COLO668 (cell line): ENCODE data around the gene LRP1.
A peak's percentile ranks its signal among the peaks of the same experiment; 100 is the strongest.

Experiments
- DNase-seq: peaks from one replicate; lab custom pipeline; 2025; ENCODE audit not compliant: unreplicated experiment; lab: John Stamatoyannopoulos, UW

LRP1 gene

DNA sequence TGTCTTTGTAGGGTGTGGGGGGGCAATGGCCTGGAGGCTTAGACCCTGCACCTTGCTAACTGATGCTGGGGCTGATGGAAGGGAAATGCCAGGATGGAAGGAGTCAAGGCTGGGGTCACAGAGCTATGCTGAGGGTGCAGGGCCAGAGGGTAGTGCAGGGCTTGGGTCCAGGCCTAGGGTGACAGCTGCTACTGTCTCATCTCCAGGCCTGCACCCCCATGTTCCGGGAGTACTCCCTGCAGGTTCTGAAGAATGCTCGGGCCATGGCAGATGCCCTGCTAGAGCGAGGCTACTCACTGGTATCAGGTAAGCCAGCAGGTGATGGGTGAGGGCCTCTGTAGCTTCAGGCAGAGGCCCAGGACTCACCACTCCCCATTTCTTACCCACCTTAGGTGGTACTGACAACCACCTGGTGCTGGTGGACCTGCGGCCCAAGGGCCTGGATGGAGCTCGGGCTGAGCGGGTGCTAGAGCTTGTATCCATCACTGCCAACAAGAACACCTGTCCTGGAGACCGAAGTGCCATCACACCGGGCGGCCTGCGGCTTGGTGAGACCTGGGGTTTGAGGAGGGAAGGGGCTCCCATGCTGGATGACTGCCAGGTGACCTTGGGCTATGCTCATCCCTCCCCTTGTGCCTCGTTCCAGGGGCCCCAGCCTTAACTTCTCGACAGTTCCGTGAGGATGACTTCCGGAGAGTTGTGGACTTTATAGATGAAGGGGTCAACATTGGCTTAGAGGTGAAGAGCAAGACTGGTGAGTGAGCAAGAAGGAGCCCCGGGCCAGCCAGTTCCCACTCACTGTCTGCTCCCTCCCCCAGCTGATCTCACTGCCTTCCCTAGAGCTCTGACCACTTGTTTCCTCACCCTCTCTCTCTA, 105.3 kb downstream of the LRP1 start:
- no peak for DNase-seq

DNA sequence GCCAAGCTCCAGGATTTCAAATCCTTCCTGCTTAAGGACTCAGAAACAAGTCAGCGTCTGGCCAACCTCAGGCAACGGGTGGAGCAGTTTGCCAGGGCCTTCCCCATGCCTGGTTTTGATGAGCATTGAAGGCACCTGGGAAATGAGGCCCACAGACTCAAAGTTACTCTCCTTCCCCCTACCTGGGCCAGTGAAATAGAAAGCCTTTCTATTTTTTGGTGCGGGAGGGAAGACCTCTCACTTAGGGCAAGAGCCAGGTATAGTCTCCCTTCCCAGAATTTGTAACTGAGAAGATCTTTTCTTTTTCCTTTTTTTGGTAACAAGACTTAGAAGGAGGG, 105.9 kb downstream of the LRP1 start:
- no peak for DNase-seq

DNA sequence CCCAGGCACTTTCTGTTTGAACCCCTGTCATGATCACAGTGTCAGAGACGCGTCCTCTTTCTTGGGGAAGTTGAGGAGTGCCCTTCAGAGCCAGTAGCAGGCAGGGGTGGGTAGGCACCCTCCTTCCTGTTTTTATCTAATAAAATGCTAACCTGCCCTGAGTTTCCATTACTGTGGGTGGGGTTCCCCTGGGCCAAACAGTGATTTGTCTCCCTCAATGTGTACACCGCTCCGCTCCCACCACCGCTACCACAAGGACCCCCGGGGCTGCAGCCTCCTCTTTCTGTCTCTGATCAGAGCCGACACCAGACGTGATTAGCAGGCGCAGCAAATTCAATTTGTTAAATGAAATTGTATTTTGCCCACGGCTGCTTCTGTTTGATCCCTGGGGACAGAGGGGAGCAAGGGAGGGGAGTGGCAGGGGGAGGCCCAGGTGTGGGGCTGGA, 106.3 kb downstream of the LRP1 start:
- DNase-seq, result no peak

DNA sequence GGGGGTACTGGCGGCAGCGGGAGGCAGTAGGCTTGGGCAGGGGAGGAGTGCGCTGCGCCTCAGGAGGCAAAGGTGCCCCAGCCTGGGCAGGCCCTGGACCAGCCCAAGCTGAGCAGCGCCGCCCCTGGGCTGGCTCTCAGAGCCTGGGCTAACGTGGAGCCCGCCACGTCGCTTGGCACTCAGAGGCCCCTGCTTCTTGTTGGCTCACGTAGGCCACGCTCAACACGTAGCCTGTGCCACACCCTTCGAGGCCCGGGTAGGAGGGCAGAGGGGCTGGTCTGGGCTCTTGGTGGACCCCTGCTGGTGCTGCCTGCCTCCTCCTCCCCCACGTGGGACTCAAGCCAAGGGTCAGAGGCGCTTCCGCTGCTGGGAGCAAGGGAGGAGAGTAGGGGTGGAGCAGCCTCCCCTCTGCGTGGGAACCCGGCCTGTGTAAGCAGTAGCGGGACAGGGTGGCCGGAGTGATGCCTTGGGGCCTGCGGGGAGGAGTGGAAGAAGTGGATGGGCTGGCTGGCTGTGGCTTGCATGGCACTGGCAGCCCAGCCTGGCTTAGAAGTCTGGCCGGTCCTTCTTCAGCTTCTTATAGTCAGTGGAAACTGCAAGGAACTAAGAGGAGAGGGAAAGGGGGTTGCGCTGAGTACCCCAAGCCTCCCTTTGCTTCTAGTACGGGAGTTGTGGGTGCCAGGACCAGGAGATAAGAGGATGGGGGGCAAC, 106.9 kb downstream of the LRP1 start:
- DNase-seq, result no peak

DNA sequence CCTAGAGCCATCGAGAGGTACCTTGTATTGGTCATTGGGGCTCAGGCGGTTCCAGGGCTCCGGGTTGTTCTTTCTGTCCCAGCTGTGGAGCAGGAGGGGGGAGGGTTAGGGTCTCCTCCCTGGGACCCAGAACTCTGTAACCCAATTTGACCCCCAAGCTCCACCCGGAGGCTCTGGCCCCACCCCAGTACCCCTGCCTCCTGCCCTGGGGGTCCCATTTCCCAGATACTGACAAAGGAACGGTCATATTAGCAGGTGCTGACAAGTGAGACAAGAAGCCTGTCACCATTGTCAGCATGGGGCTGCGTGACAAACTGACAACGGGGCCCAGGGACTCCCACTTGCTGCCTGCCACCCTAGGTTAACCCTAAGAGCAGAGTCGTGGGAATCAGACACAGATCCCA, 107.4 kb downstream of the LRP1 start:
- DNase-seq, result no peak

DNA sequence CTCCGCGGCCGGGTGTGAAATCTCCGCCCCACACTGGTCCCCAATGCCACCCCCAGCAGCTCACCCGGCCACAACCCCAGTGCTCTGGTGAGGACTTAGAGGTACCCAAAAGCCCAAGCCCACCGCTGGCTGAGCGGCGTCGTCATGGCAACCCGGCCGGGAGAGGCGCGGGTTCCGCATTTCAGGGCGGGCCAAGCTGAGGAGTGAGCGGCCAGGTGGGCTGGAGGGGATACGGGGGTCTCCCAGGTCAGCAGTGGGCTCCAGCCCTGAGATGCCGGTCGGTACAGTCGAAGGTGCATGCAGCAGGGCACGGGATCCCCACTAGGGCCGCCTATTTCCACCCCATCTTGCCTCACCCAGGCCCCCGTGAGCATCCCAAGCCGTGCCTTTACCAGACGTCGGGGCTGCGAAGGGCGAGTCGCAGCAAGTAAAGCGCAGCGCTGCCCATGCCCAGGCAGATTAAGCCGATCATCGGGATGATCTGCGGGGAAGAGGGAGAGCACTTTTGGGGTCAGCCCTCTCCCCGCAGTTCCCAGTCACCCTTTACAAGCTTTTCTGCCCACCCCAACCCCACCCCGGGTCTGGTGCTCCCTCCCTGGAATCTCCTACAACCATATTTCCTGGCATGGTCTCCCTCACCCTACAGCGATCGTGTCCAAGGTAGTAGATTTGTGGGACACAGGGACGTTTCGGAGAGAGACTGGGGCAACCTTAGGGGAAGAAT, 108.1 kb downstream of the LRP1 start:
- no peak for DNase-seq

DNA sequence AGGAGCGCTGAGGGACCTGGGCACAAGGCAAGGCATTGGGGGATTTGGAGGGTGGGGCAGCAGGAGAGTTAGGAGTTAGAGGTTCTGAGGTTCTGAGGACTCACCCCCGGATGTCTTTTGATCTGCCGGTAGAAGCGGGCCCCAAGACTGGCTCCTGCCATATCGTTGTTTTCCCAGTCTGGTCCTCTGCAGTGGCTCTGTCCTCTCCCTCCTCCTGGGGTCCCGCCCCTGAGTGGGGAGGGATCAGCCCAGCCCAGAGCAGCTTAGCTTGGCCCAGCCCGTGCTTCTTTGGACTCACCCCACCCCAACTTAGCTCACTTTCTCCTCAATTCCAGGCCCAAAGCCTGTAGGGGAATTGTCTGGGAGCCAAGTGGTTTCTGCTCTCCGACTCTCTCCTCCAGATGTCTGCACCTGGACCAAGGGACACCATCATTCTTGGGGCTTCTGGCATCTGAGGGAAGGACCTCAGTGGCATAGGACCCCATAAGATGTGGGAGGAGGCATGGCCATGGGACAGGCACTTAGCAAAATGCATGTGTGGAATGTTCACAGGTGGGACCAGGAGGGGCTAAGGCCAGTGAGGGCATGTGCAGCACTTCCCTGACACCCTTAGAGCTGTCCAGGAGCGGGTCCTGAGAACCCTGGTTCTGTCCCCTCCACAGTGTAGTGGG, 108.8 kb downstream of the LRP1 start:
- no peak for DNase-seq

DNA sequence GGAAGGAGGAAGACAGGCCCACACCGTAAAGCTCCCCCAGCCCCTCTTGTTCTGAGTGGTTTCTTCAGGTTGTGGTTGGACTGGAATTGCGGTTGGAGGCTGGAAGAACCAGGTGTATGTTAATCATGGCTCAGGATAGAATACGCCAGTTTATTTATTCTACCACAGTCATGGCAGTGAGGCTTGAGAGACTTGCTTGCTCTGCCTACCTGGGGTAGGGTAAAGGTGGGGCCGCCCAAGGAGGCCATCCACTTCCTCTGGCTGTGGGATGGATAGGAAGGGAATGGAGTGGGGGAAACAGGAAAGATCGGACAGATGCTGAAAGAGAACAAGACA, 109.3 kb downstream of the LRP1 start:
- DNase-seq, result peak; percentile 36

DNA sequence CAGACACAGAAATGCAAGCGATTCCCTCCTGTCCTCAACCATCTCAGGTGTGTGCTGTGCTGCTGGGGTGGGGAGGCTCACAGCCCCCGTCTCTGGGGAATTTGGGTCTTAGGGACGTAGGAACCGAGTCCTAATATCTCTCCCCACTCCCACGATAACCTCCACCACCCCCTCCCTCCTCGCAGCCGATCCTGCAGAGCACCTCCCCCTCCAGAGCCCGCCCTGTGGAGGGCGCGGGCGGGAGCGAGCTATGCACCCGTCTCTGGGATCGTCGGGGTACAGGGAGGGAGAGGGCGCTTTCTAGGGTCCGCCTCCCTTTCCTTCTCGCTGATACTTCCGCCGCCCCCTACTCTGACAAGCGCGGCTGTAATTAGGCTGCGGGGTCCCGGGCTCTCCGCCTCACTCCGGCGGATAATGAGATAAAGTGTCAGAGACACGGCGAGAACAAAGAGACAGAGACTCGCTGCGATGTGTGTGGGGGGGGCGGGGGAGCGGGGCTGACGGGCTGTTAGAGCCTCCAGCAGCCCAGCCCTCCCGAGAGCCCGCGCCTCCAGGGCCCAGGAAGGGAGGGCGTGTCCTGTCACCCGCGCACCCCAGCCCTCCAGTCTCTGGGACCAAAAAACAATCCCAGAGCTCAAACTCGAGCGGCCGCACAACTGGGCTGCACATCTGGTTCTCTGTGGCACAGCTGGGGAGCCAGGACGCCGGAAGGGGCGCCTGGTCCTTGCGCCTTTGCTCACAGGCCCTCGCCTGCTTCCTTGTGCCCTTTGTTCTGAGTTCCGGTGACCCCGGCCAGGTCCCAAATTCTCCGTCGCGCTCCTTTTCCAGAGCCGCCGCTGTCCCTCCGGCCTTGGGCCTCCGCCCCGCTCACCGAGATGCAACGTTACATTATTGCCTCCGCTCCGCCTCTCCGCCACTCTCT, 109.9 kb downstream of the LRP1 start:
- peak; percentile 57 for DNase-seq

DNA sequence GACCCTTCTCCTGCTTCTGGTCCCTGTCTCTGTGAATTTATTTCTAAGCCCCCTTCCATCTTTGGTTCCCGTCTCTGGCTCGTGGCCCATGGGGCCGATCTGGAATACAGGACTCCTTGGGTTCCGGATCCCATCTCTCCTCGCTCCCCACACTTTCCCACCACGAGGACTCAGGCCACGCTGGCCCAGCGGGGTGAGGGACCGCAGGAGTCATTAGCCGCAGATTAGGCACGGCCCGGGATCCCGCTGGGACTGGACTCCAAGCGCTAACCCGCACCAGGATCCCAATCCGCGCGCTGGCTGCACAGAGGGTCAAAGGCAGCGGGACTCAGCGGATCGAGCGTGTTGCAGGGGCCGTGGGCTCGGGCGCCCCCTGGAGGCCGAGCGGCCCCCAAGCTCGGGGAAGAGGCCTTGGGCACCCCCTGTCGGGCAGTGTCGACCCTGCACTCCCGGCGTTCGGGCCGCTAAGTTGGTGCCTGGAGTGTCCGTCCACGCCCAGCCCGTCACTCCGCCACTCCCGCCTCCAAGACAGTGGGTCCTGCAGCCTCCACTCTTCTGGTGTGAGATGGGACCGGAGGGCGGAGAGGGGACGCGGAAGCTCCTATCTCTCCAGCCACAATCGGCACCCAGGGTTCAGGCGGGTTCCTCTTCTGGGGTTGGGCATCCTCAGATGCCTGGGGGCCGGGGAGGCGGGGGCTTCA, 110.7 kb downstream of the LRP1 start:
- peak; percentile 85 for DNase-seq

DNA sequence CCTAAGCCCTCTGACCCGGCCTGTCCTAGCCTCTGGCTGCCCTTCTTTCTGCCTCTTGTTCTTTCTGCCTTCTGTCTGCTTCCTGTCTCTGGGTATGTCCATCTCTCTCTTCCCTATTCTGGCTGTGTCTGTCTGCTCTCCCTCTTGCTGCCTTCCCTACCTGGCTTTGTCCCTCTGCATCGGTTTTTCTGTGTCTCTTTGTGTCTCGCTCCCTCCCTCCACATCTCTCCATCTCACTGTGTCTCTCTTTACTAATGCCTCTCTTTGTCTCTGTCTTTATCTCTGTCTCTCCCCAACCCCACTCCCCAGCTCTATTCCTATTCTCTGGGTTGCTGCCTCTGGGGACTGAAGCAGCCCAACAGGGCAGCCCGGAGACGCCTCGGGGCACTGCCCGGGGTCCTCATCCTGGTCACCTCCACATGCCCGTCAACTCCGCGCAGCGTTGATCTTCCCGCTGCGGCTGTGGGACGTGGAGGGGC, 111.3 kb downstream of the LRP1 start:
- peak; percentile 59 for DNase-seq

DNA sequence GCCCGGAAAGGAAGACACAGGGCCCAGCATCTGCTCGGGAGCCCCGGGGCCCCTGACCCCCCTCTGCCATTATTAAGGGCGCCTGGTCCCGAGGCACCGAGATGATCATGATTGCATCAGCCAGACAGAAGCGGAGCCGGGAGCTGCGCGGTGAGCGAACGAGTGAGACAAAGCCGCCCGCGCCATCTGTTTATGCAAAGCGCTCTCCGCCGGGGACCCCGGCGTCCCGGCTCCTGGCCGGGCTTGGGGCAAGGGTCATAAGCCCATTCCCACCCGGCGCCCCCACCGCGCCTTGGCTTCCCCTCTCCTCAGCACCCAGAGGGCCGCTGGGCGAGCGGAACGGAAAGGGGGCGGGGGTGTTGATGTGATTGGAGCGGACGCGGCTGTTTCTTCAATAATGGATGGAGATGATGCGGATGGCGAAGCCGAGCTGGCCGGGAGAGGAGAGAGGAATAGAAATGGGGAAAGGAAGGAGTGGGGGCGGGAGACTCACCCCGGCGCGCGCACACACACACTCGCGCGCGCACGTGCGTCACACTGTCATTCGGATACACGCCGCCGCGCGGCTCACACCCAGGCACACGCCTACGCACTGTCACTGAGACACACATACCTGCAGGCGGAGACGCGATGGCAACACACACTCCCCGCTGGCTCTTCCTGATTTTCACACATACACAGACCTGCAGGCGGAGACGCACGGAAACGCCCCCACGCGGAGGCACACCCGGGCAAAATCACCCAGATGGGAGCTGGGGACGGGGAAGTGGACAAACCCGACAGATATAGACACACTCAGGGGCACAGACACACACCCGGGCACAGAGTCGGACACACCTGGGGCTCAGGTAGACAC, 112.0 kb downstream of the LRP1 start:
- DNase-seq, result peak; percentile 89

DNA sequence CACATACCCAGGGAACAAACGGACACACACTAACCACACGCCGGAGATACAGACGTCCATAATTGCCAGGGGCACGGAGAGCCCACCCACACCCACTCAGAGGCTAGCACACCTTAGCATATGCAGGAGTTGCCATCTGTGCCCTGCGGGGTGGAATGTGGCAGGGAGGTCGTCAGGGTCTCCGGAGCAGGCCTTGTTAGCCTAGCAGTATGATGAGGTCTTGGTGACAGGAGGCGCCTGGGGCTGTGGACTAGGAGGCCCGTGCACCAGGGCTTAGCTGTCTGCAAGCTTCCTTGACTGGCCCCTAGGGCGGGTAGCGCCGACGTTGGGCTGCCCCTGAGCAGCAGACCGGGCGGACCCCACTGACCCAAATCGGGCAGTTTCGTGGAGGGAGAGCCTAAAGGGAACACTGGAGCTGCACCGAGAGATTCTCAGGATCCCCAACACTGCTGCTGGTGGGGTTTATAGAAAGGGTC, 112.7 kb downstream of the LRP1 start:
- peak; percentile 46 for DNase-seq

DNA sequence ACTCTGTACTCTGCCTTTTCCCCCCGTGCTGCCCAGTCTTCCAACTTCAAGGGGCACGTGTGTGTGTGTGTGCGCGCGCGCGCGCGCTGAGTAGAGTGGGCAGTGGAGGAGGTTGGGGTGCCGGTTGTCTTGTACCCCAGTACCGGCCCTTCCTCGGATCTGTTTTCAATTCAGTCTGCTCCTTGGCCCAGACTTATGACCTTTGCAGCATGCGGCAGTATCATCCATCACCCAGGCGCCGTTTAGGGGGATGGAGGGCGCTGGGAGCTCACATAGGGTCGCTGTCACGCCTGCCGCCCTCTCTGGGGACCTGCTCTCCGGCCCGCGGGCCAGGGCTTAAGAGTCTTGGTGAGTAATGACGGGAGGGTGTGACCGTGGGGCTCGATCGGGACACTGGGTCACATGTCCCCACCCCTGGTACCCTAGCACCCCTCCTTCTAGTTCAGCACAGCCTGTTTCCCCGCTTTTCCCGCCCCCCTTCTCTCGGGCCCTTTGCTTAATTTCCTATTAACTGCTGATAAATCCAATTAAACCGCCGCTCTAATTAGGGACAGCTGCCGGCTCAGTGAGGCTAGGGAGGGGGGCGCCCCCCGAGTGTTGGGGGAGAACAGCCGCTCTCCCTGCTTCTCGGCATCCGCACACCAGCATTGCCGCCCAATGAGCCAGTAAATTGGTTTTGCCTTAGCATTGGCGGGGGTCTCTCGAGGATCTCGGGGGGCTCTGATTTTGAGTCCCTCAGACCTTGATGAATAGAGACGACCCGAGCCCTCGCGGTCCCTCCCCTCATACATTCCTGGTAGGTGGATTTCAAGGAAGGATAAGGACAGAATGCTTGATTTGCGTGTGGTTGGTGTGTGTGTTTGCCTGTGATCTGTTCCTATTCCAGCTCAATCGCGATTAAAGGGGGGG, 113.4 kb downstream of the LRP1 start:
- DNase-seq, result peak; percentile 26

DNA sequence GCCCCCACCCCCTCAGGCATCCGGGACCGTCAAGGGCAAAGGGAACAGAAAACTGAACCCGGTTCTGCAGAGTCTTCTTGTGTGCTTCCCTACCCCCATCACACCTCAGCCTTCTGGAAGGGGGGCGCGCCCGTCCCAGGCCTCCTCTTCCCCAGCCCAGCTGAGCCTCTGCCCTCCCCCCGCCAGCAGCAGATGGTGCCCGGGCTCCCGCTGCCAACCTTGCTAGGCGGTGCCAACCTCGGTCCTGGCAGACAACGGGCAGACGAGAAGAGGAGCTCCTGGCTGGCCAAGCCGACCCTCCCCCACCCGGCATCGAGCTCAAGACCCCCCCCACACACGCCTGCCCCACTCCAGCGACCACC, 114.0 kb downstream of the LRP1 start:
- DNase-seq, result peak; percentile 73

DNA sequence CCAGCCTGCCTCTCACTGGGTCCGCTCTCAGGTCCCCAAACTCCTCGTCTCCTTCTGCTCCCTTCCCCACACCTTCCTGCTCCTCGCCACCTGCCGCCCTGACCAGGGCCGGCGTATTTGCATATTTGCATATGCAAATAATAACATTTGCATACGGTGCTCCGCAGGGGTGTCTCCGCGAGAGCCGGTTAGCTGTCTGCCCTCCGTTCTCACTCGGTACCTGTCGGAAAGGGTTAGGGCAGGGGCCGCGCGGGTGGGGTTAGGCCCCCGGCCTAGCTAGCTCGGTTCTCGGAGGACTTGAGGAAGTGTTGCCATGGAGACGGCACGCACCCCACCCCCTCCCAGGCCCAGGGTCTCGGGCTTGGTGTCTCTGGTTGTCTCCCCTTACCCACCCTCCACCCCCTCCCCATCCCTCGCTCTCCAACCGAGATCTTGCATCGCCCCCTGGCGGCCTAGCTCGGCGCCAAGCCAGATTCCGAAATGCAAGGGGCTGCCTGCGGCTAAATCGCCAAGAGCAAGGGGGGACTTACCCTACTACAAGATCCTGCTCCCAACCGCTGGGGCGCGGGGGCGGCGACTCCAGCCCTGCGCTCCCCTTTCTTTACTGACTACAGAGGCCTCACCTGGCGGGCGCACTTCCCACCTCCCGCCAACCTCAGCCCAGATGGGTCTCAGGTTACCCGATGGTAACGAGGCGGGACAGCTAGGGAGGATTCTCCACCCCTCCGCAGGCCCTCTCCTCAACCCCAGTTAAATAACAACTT, 114.6 kb downstream of the LRP1 start:
- DNase-seq, result peak; percentile 87
